HFFc6 (cell line): Measurements from ENCODE around the gene IMMP2L. TPM values are rescaled to one million over a fixed set of nuclear protein-coding genes. Genes with fewer than 3 reads are reported as not detected.

Experiments used
- DNase-seq: peaks from one replicate; pipeline ENCODE4 v3.0.0-alpha.2; 2018
- H3K27ac Mint-ChIP-seq: 2 replicates; pipeline ENCODE4 v1.8.0; 2020; ENCODE audit warnings: mild to moderate bottlenecking, mixed read lengths
- H3K27me3 Mint-ChIP-seq: 2 replicates; pipeline ENCODE4 v1.8.0; 2021; ENCODE audit warnings: mild to moderate bottlenecking, moderate library complexity, mixed read lengths; ENCODE audit not compliant: insufficient read depth
- H3K36me3 Mint-ChIP-seq: 2 replicates; pipeline ENCODE4 v1.8.0; 2021; ENCODE audit warnings: low read depth, mixed read lengths
- H3K4me1 Mint-ChIP-seq: 2 replicates; pipeline ENCODE4 v1.8.0; 2020; ENCODE audit warnings: low read depth, mixed read lengths
- H3K4me3 Mint-ChIP-seq: 2 replicates; pipeline ENCODE4 v1.8.0; 2020; ENCODE audit warnings: mild to moderate bottlenecking, moderate library complexity, mixed read lengths
- H3K9me3 Mint-ChIP-seq: 2 replicates; pipeline ENCODE4 v1.8.0; 2020; ENCODE audit warnings: mild to moderate bottlenecking, mixed read lengths
- total RNA-seq, 6 experiments: library from RNA; stranded (reverse); fragmentation: NEBNext Ultra II Directional; extraction: Animal tissue kit (Norgen Biotek cat#: 25700); gene quantifications; 2 replicates in 1 of 6; 3 replicates in 5 of 6; pipeline ENCODE4 v1.2.3, GENCODE V29; 2021
- TF ChIP-seq, protein P1 (sequence below): fragments of 200-600 bp; sonication (generic); IDR thresholded peaks from 2 replicates; pipeline ENCODE4 v1.5.0; 2021; ENCODE audit warnings: antibody characterized with exemption, mild to moderate bottlenecking

The IMMP2L gene
- total RNA-seq, 6 experiments from 2014 or later, result 7.2 to 13.6 (median 10.1) TPM

DNA sequence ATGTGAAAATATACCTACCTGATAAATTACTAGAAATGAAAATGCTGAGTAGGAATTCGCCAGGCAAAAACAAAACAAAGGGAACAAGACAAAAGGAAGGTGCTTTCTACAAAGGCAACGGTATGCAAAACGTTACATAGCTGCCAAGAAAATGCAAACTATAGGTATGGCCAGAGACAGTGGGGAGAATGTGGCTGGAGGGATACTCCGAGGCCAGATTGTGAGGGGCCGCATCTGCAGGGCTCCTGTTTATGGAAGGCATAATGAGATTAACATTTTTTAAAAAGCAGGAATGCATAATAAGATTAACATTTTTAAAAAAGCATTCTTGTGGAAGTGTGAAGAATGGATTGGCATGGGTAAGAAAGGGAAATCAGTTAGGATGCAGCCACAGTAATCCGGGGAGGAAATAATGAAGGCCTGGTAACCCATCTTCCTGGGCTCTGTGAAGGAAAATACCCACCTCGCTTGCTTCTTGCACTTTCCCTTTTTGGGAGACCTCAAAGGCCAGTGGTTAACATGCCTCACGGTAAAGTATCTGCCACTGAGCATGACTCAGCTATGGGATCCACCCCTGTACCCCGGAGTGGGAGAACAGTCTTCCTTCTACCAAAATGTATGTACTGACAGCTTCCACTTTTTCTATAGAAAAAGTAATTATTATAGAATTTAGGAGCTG lies 617.2 kb downstream of the IMMP2L start:
- no peak overlapping the region for H3K27ac Mint-ChIP-seq
- TF ChIP-seq, protein P1, sequence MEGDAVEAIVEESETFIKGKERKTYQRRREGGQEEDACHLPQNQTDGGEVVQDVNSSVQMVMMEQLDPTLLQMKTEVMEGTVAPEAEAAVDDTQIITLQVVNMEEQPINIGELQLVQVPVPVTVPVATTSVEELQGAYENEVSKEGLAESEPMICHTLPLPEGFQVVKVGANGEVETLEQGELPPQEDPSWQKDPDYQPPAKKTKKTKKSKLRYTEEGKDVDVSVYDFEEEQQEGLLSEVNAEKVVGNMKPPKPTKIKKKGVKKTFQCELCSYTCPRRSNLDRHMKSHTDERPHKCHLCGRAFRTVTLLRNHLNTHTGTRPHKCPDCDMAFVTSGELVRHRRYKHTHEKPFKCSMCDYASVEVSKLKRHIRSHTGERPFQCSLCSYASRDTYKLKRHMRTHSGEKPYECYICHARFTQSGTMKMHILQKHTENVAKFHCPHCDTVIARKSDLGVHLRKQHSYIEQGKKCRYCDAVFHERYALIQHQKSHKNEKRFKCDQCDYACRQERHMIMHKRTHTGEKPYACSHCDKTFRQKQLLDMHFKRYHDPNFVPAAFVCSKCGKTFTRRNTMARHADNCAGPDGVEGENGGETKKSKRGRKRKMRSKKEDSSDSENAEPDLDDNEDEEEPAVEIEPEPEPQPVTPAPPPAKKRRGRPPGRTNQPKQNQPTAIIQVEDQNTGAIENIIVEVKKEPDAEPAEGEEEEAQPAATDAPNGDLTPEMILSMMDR, result no peak

DNA sequence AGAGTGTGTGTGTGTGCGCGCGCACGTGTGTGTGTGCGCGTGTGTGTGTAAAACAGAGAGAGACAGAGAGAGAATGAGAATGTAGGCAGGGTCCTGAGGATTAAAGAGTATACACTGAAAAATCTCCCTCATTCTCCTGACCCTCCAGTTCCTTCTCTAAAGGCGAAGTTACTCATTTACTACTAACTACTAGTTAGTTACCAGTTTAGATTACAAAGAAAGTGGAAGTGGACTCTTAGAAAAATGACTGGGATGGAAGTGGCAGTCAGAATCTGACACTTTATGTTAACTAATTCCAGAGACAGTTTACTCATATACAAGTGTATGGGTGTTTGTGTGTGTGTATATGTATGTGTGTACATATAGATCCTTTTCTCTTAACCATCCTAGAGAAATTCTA lies 617.8 kb downstream of the IMMP2L start:
- TF ChIP-seq, protein P1, result no peak
- H3K4me1 Mint-ChIP-seq, result peaks cover 59% of the 10 kb centered on the region
- peak overlapping the region; percentile 45 for H3K27ac Mint-ChIP-seq
- H3K27me3 Mint-ChIP-seq, result no peaks in the 10 kb centered on the region
- no peaks in the 10 kb centered on the region; the same call in 1 of the 2 replicates for H3K36me3 Mint-ChIP-seq
- no peak for DNase-seq
- no peaks in the 10 kb centered on the region for H3K9me3 Mint-ChIP-seq
- peak overlapping the region; percentile 9; the same call in 1 of the 2 replicates for H3K4me3 Mint-ChIP-seq

More for the DNA sequence above, 617.2 kb downstream of the IMMP2L start:
- Mint-ChIP-seq H3K4me3 (peak overlapping the region; percentile 39; the same call in 1 of the 2 replicates), H3K36me3 (no peaks in the 10 kb centered on the region; the same call in 1 of the 2 replicates), H3K27me3 (no peaks in the 10 kb centered on the region), H3K9me3 (no peaks in the 10 kb centered on the region), H3K4me1 (peaks cover 59% of the 10 kb centered on the region)
- no peak for DNase-seq

DNA sequence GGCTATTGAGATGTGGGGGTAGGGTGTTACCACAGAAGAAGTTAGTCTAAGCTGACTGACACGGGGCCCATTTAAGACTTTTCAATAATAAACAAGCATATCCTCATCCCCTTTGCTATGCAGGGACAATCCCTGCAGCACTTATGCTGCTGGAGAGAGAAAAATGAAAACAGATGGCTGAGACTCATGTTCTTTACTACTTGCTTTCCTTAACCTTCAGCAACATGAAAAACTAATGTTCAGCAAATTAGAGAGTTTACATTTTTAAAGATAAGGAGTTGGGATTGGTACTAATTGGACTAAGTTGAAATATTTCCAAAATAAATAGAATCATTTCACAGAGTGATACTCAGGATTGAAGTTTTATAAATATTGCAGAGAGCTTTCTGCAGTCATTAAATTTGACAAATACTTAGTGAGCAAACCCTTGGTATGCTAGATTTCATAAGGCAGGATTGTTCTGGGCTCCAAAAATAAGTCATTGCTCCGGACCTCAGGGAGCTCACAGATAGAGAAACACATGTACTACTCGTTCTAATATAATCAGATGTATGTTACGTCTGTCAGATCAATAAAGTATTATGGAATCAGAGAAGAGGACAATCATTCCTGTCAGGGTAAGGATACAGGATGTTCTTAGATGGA lies 618.5 kb downstream of the IMMP2L start:
- peak overlapping the region; percentile 45 for H3K27ac Mint-ChIP-seq
- peak overlapping the region; percentile 9 for H3K4me3 Mint-ChIP-seq
- DNase-seq, result peak; percentile 53
- no peaks in the 10 kb centered on the region for H3K27me3 Mint-ChIP-seq
- no peaks in the 10 kb centered on the region for H3K9me3 Mint-ChIP-seq
- H3K36me3 Mint-ChIP-seq, result no peaks in the 10 kb centered on the region; the same call in 1 of the 2 replicates
- TF ChIP-seq, protein P1, result no peak
- H3K4me1 Mint-ChIP-seq, result peaks cover 63% of the 10 kb centered on the region

DNA sequence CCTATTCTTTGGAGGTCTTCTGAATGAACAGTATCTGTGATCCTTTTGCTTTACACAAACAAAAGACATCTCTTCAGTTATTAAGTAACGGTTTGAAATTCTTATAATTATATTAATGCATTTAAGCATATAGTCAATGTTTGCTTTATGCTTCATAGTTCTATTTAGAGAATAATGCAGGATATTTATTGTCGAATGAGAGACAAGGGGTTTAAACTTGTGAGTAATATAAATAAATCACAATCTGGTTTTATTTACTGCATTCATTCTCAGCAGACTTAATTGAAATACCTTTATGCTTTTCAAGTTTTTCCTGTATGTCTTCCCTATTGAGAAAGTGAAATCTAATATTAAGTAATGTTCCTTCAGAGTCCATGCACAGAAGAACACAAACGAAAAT lies 620.9 kb downstream of the IMMP2L start:
- peaks cover 8% of the 10 kb centered on the region; the same call in 1 of the 2 replicates for H3K36me3 Mint-ChIP-seq
- no peak overlapping the region for H3K4me3 Mint-ChIP-seq
- no peak for DNase-seq
- H3K27ac Mint-ChIP-seq, result no peak overlapping the region
- no peaks in the 10 kb centered on the region for H3K9me3 Mint-ChIP-seq
- H3K4me1 Mint-ChIP-seq, result peaks cover 59% of the 10 kb centered on the region
- H3K27me3 Mint-ChIP-seq, result no peaks in the 10 kb centered on the region; the same call in 1 of the 2 replicates
- TF ChIP-seq, protein P1, result no peak

DNA sequence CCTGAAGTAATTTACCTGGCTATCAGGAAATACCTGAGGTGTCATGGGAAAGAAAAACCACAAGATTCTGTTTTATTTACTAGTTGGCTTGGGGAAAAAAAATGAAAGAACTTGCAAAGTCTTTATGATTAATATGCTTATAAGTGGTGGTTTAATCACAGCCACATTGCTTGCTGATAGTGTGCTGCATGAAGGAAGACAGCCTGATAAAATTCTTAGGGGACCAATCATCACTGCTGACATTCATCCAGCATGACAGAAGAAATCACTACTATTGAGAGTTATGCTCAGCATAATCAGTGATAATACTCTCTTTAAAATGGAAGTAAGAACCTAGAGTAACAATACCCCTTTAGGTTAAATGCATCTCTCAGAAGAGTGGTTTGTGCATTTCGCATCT lies 621.5 kb downstream of the IMMP2L start:
- no peaks in the 10 kb centered on the region; the same call in 1 of the 2 replicates for H3K27me3 Mint-ChIP-seq
- no peaks in the 10 kb centered on the region; the same call in 1 of the 2 replicates for H3K9me3 Mint-ChIP-seq
- H3K36me3 Mint-ChIP-seq, result peaks cover 11% of the 10 kb centered on the region; the same call in 1 of the 2 replicates
- peaks cover 58% of the 10 kb centered on the region for H3K4me1 Mint-ChIP-seq
- no peak for DNase-seq
- TF ChIP-seq, protein P1, result no peak
- H3K4me3 Mint-ChIP-seq, result no peak overlapping the region
- no peak overlapping the region for H3K27ac Mint-ChIP-seq
